Head of caudate nucleus (tissue), 42 donors: ENCODE data around the gene C1GALT1C1L.
"Not testable (repeated sequence)": the region's sequence is repeated elsewhere in the genome, so short reads cannot be mapped to it uniquely, and the experiment has no call there.

Experiments used
- DNase-seq, 42 donors: peaks; one replicate each; pipeline versions ENCODE4 v3.0.0 to v3.0.0-alpha.2; 2020 to 2021; ENCODE audit warnings: mixed read lengths in 7 of 42
- intact Hi-C: fragments of 100-400 bp; cut with DNase I; formaldehyde crosslinking; loops from one replicate; pipeline ENCODE4 v1.15.0; 2022

Gene C1GALT1C1L

DNA sequence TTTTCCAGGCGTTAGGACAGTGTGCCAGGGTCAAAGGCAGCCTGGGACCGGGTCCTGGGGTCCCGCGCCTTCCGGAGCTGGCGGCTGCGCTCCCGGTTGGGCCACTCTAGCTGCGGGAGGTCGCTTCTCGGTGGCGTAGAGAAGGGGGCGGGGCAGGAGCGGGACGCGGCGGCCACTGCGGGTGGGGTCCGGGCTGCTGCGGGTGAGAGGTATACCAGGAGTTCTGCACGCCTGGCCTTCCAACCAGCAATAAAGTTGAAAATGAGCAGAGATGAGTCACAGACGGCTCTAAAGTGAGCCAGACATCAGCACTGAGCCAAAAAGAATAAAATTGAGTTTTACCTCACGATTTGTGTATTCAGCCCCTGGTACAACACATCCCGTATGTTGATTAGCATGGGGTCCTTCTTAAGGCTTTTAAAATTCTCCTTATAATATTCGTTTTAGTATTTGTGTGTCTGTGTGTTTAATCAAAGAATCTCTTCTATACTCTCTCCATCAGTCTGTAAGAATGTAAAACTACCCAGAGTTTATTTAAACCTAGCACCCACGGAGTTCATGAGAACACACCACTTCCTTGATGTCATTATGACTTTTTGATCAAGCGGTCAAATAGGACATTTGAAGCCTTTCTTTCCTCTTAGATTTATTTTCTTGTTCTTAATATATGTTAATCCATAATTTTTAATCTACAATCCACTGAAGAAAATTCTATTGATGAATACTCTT is at the start of gene C1GALT1C1L:
Gene C1GALT1C1L (minus strand): TSS at position 108 of the 729 bp plus-strand sequence. CDS start 107 bp downstream, at position 1.
- peak; percentile 8 to 79 (median 59) for DNase-seq
- intact Hi-C loops = no loop called here

DNA sequence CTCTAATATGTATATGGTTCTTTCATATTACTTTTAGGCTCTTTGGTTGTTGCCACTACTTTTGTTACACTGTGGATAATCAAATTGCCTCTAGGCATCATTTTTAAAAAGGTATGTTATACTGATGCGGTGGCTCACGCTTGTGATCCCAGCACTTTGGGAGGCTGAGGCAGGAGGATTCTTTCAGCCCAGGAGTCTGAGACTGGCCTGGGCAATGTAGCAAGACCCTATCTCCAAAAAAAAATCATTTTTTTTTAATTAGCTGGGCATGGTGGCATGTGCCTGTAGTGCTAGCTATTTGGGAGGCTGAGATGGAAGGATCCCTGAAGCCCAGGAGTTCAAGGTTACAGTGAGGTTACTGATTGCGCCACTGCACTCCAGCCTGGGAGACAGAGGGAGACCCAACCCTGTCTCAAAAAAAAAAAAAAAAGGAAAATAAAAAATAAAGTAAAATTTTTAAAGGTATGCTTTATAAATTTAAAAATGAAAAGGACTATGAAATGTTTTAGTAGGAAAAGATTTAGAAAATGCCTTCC is 49.5 kb upstream of the C1GALT1C1L start:
- no peak for DNase-seq
- intact Hi-C loops = no loop called here

DNA sequence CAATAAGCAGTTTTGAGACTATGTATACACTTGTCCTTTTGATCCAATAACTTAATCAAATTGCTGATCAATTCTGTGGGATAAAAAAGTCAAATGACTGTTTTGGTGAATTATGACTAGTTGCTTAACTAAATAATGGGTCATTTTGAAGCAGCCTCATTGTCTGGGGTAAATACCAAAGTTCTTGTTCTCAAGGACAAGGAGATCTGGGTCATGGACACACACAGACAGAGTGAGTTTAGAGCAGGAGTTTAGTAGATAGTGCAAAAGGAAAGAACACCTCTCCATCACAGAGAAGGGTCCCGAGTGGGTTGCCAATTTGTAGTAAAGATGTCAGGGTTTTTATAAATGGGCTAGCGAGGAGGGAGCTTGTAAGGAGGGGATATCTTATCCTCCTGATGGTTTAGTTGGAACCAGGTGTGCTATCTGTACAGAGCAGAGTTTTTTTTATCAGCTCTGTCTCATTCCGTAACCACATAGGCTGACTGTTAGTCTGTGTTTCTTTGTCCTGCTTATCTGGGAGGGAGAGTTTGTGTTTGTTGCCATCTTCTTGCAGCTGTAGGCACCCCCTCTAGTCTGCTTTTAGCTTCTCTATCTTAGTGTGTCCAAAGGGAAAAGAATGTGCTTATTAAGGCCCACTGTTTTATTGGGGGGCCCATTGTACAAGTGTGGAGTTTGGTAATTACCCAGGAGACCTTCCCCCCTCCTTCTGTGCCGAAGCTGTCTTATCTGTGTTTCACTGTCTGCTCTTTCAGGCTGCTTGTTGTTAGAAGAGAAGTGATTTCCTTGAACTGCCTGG is 48.7 kb upstream of the C1GALT1C1L start:
- DNase-seq = no peak

DNA sequence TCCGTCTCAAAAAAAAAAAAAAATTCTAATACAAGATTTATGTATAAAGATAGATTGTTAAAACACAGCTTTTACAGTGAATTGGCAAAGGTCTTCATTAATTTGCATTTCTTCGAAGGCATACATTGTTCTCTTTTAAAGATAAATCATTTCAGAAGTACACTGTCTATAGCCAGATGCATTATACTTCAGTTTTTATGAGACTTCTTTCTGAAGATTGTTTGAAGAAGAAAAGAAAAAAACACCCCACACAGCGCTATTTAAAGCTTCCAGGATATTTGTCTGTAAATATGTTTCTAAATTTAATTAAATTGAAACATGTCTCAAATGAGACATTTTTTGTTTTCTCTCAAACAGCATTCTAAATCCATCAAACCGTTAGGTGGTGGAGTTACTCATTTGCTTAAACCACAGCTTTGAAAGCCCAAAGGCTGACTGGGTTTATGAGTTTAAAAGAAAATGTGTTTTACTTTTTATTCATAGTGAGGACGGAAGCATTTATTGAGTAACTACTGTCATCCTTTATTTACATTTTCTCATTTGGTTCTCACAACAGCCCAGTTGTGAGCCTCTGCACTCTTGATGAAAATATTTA is 42.4 kb upstream of the C1GALT1C1L start:
- intact Hi-C loops = no loop called here
- no peak for DNase-seq

More for the DNA sequence above, 48.7 kb upstream of the C1GALT1C1L start:
- intact Hi-C loops = no loop called here

DNA sequence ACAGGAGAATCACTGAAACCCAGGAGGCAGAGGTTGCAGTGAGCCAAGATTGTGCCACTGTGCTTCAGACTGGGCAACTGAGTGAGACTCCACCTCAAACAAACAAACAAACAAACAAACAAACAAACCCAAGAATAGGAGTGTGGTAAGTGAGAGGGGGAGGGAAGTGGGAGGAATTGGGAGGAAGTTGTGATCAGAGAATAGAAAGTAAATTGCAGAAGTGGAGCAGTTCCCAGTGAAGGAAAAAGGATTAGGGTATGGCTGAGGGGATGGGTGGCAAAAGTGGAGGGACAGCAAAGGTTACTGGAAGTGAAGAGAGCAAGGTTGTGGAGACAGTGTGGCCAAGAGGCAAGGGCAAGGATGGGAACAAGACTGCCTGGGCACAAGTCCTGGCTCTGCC is 41.1 kb upstream of the C1GALT1C1L start:
- intact Hi-C loops = no loop called here
- no peak for DNase-seq

DNA sequence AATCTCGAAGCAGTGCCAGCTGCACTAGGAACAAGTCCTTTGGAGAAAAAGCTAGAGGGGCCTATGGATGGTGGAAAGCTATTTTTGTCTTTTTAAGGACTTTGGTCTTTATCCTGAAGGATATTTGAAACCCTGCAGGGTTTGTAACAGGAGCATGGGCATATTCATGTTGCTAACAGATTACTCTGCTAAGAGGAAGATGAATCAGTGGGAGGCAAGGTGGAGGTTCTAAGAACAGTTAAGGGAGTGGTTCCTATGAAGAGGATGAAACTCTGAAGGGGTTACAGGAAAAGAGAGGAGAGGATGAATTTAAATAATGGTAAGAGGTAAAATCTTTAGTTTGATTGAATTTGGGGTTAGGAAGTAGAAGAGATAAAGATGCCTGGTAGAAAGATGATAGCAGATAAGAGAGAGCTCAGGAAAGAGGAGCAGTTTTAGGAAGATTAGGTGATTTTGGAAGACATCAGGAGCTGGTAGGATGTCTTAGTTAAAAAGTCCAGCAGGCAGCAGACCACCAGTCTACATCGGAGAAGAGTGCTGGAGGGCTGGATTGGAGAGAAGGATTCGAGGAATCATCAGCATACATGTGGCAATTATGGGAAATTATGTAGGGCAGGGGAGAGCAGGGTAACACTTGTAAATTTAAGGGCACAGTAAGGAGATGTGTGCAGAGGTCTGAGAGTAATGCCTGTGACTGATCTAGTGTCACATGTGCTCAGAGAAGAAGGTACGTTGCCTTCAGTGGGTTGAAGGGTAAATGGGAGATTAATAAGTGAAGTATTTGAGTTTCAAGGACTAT is 39.3 kb upstream of the C1GALT1C1L start:
- intact Hi-C loops = no loop called here
- DNase-seq = peak in 2 of 42 donors; percentile 10 to 24

DNA sequence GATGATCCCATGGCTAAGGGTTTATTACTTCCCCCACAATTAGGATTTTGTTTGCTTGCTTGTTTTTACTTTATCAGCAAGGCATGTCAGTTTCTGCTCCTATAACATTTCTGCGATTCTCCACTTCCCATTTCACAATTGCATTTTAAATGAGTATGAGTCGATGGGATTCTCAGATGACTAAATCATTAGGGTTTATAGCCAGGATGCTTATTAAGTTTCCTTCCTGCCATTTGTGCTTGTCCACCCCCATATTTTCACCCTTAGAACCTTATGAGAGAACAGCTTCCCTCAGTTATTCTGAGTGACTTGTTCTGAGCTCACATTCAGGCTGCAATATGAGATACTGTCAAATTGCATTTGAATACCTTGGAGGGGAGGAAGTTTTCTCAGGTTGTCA is 37.9 kb upstream of the C1GALT1C1L start:
- intact Hi-C loops = no loop called here
- DNase-seq = peak in 5 of 42 donors; percentile 6 to 39 (median 16)

DNA sequence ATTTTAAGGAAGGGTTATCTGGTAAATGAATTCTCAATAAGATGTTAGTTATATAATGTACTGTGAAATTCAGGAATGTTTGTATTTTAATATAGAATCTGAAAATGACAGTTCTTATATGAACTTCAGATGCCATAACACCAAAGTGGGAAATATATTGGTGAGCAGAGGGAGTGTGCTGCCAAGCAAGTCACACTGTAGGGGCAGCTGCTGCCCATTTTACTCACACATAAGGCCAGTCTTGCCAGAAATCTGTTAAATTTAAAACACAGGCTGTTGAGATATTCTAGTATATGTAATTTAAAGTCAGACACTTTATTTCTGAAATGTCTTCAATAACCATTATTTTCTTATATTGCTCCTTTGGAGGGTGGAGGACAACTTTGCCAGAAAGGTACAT is 34.6 kb upstream of the C1GALT1C1L start:
- no peak for DNase-seq
- intact Hi-C loops = no loop called here

DNA sequence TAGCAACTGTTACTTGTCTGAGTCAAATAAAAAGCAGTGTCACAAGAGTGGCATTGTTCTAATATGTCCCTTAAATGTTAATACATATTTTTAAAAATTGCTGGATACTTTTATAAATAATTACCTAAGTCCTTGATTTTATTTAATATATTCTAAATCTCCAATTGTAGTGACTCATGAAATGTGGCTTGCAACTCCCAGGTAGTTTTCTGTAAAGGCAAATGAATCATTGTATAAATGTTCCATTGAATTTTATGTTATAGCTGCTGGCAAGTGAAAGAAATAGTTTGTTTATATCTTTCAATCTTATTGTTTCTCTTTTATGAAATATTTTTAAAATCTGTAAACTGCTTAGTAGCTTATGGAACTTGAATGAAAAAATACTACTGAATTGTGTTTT is 32.7 kb upstream of the C1GALT1C1L start:
- no peak for DNase-seq
- intact Hi-C loops = no loop called here

DNA sequence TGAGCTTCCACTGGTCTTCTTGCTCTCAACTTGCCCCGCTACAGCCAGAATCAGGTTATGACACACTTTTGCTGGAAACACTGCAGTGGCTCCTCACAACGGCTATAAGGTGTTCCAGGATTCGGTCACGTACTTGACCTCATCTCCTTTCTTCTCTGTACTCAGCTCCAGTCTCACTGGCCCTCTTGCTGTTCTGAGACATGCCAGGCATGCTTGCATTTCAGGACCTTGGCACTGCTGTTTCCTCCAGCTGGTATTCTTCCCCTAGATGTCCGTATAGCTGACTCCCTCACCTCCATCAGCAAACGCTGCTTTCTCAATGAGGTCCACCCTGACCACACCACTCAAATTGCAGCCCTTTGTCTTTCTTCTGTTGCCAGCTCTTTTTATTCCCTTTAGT is 31.9 kb upstream of the C1GALT1C1L start:
- intact Hi-C loops = no loop called here
- DNase-seq = no peak

DNA sequence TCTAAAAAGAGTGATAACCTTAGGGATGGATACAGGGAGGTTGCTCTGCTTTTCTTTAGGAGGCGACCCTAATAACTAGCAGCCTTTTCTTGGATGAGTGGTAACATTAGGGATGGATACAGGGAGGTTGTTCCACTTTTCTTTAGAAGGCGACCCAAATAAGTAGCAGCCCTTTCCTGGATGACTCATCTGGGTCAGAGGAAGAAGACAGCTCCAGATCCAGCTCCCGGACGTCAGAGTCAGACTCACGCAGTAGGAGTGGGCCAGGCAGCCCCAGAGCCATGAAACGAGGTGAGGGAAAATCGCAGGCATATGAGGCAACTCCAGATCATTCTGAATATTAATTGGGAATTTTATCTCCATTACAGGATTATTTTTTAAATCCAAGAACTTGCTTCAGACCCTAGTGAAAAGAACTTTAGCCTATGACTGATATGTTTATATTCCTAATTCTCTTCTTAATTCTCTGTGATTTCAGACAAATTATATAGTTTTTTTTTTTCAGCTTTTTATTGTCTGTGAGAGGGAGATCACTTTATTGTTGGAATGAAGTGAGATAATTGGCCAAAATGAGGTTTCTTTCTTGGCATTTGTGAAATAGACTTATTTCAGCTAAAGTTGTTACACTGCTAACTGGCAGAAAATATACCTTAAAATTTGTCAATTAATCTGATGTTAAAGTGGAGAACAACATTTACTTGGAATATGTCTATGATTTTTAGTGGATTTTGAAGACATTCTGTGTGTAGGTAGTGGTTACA is 31.2 kb upstream of the C1GALT1C1L start:
- intact Hi-C loops = no loop called here
- peak in 15 of 42 donors; percentile 3 to 81 (median 28) for DNase-seq

DNA sequence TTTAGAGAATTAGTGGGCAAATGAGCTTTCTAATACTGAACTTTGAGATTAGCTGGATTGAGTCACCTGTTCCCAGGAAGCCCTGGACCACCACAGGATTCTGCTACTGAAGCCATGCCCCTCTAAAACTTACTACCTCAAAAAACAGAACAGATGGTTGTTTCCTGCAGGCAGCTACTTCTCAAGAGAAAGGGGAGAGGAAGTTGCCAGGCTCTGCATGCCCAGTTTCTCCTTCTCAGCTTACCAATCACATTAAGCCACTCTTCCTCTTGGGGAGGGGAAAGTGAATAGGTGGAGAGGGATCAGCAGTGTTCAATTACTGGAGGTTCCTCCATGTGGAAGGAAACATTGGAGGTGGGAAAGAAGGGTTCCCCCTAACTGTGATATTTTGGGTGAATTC is 24.9 kb upstream of the C1GALT1C1L start:
- intact Hi-C loops = no loop called here
- DNase-seq = no peak

DNA sequence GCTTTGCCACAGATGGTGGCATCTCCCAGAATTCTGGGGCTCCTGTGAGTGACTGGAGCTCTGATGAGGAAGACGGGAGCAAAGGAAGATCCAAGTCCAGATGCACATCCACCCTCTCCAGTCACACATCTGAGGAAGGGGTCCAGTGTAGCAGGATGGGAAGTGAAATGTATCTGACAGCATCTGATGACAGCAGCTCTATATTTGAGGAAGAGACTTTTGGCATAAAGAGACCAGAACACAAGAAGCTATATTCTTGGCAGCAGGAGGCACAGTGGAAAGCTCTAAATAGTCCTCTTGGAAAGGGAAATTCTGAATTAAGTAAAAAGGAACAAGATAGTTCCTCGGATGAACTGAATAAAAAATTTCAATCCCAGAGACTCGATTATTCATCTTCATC is 23.5 kb upstream of the C1GALT1C1L start:
- intact Hi-C loops = no loop called here
- no peak for DNase-seq

DNA sequence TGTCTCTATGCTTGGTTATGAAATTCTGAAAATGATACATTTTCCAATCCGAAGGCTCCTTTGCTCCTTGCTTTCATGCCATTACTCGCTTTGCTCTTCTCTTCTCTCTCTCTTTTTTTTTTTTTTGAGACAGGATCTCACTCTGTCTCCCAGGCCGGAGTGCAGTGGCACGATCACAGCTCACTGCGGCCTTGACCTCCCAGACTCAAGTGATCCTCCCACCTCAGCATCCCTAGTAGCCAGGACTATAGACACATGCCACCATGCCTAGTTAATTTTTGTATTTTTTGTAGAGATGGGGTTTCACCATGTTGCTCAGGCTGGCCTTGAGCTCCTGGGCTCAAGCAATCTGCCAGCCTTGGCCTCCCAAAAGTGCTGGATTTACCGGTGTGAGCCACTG is 21.9 kb upstream of the C1GALT1C1L start:
- intact Hi-C loops, DNase-seq: not testable (repeated sequence)

DNA sequence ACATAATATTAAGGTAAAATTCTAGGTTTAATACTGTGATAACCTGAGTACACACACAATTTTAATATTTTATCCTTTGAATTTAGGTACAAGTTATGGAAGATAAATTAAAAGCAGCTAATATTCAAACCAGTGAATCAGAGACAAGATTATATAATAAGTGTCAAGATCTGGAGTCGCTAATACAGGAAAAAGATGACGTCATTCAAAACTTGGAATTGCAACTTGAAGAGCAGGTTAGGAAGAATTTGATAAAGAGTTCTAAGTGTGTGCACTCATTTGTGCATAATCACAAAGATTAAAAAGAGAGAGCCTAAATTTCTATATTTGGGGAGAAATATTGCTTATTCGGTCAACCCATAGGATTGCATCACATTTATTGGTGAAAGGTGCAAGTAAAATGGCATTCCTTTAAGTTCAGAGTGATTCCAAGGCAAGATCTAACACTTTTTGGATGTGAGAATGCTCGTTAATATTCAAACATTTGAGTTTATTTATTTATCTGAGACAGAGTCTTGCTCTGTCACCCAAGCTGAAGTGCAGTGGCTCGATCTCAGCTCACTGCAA is 16.3 kb upstream of the C1GALT1C1L start:
- DNase-seq = no peak
- intact Hi-C loops = no loop called here

DNA sequence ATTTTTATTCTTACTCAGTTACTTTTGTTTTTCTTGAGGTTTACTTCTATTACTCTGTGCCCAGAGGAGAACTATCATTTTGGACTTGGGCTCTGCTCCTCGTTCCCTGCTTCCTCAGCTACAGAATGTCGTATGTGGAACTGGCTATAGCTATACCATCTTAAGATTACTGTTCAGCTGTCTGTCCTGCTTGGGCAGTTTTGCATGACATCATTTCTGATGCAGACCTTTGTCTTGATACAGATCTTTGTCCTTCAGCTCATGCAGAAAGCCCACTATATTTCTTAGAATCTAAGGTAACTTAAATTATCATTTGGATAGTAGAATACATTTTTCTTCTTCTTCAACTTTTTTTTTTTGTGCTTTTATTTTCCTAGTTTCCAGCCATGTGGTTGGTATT is 13.8 kb upstream of the C1GALT1C1L start:
- intact Hi-C loops = no loop called here
- no peak for DNase-seq

DNA sequence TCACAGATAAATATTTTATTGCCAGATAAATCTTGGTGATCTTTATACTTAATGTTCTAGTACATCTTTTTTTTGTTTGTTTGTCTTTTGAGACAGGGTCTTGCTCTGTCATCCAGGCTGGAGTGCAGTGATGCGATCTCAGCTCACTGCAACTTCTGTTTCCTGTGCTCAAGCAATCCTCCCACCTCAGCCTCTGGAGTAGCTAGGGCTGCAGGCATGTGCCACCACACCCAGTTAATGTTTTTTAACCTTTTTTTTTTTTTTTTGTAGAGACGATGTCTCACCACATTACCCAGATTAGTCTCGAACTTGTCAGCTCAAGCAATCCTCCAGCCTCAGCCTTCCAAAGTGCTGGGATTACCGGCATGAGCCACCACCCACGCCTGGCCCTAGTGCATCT is 9.1 kb upstream of the C1GALT1C1L start:
- DNase-seq = no peak
- intact Hi-C loops = no loop called here

DNA sequence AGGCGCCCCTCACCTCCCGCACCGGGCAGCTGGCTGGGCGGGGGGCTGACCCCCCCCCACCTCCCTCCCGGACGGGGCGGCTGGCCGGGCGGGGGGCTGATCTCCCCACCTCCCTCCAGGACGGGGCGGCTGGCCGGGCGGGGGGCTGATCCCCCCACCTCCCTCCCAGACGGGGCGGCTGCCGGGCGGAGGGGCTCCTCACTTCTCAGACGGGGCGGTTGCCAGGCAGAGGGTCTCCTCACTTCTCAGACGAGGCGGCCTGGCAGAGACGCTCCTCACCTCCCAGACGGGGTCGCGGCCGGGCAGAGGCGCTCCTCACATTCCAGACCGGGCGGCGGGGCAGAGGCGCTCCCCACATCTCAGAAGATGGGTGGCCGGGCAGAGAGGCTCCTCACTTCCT is 1.6 kb upstream of the C1GALT1C1L start:
- intact Hi-C loops = not testable (repeated sequence)

More for the DNA sequence above, 1.6 kb upstream of the C1GALT1C1L start:
- DNase-seq = not testable (repeated sequence)
